HepG2 (cell line): ENCODE data around the gene CDH19.

ENCODE experiments used
- AFF4 ChIP-seq: sonication (generic); formaldehyde crosslinking; IDR thresholded peaks from 2 replicates; pipeline ENCODE4 v1.4.0; 2020; ENCODE audit warnings: missing genetic modification reagents
- CBFB ChIP-seq: sonication (generic); formaldehyde crosslinking; IDR thresholded peaks from 2 replicates; pipeline ENCODE4 v1.4.0; 2020; ENCODE audit warnings: missing genetic modification reagents
- CBX5 ChIP-seq: sonication (generic); formaldehyde crosslinking; IDR thresholded peaks from 2 replicates; pipeline ENCODE4 v1.4.0; 2020; ENCODE audit warnings: missing genetic modification reagents, borderline replicate concordance
- CTCF ChIP-seq: sonication (generic); formaldehyde crosslinking; IDR thresholded peaks from 2 replicates; pipeline ENCODE4 v1.5.0; 2020; ENCODE audit warnings: mild to moderate bottlenecking, missing genetic modification reagents, moderate library complexity
- FOXJ3 ChIP-seq: sonication (generic); formaldehyde crosslinking; IDR thresholded peaks from 2 replicates; pipeline ENCODE4 v1.4.0; 2020; ENCODE audit warnings: missing genetic modification reagents, mild to moderate bottlenecking, borderline replicate concordance
- KDM1A ChIP-seq: IDR thresholded peaks from 2 replicates; pipeline ENCODE4 v1.6.1; 2016; ENCODE audit warnings: missing compliant biosample characterization
- POLR2A ChIP-seq, 2 experiments: IDR thresholded peaks; 2 replicates each; pipeline ENCODE4 v1.6.1; 2011; ENCODE audit warnings: low read depth in 2 of 2, low read length in 2 of 2, mild to moderate bottlenecking in 1 of 2, moderate library complexity in 1 of 2; ENCODE audit not compliant: insufficient read depth in 1 of 2
- TCF12 ChIP-seq, 2 experiments: fragments of 450-650 bp in 1 of 2; sonication (generic) in 1 of 2; formaldehyde crosslinking in 1 of 2; IDR thresholded peaks; 2 replicates each; pipeline versions ENCODE4 v1.6.1 to v1.8.0; 2017 to 2022; ENCODE audit warnings: antibody characterized with exemption in 1 of 2, mild to moderate bottlenecking in 1 of 2, missing genetic modification reagents in 1 of 2, moderate library complexity in 1 of 2
- TCF7L2 ChIP-seq: IDR thresholded peaks from 2 replicates; pipeline ENCODE4 v1.6.1; 2011; ENCODE audit warnings: mild to moderate bottlenecking, low read depth, low read length, moderate library complexity
- ZBTB26 ChIP-seq: IDR thresholded peaks from 2 replicates; pipeline ENCODE4 v1.6.1; 2016; ENCODE audit warnings: missing compliant biosample characterization, missing genetic modification reagents, borderline replicate concordance
- ZFP36L1 ChIP-seq: sonication (generic); formaldehyde crosslinking; IDR thresholded peaks from 2 replicates; pipeline ENCODE4 v1.8.0; 2022; ENCODE audit warnings: mild to moderate bottlenecking, missing genetic modification reagents, moderate library complexity
- ZNF280D ChIP-seq: sonication (generic); formaldehyde crosslinking; IDR thresholded peaks from 2 replicates; pipeline ENCODE4 v1.5.1; 2020; ENCODE audit warnings: mild to moderate bottlenecking, missing genetic modification reagents
- TF ChIP-seq, protein P1 (sequence below): sonication (generic); formaldehyde crosslinking; IDR thresholded peaks from 2 replicates; pipeline ENCODE4 v1.5.1; 2020; ENCODE audit warnings: mild to moderate bottlenecking, missing genetic modification reagents, moderate library complexity

GRCh38 chr18:66562279-66562678 lies 41.6 kb downstream of the CDH19 start:
- no peak for TF ChIP-seq CBX5 (CRISPR knock-in tag)
- TF ChIP-seq TCF12 (IDR thresholded peaks at IDR 0.05) = no peak
- TF ChIP-seq TCF12 (CRISPR knock-in tag; IDR thresholded peaks at IDR 0.05) = no peak
- TF ChIP-seq AFF4 = no peak
- TF ChIP-seq KDM1A (CRISPR knock-in tag) = no peak
- TF ChIP-seq, protein P1, sequence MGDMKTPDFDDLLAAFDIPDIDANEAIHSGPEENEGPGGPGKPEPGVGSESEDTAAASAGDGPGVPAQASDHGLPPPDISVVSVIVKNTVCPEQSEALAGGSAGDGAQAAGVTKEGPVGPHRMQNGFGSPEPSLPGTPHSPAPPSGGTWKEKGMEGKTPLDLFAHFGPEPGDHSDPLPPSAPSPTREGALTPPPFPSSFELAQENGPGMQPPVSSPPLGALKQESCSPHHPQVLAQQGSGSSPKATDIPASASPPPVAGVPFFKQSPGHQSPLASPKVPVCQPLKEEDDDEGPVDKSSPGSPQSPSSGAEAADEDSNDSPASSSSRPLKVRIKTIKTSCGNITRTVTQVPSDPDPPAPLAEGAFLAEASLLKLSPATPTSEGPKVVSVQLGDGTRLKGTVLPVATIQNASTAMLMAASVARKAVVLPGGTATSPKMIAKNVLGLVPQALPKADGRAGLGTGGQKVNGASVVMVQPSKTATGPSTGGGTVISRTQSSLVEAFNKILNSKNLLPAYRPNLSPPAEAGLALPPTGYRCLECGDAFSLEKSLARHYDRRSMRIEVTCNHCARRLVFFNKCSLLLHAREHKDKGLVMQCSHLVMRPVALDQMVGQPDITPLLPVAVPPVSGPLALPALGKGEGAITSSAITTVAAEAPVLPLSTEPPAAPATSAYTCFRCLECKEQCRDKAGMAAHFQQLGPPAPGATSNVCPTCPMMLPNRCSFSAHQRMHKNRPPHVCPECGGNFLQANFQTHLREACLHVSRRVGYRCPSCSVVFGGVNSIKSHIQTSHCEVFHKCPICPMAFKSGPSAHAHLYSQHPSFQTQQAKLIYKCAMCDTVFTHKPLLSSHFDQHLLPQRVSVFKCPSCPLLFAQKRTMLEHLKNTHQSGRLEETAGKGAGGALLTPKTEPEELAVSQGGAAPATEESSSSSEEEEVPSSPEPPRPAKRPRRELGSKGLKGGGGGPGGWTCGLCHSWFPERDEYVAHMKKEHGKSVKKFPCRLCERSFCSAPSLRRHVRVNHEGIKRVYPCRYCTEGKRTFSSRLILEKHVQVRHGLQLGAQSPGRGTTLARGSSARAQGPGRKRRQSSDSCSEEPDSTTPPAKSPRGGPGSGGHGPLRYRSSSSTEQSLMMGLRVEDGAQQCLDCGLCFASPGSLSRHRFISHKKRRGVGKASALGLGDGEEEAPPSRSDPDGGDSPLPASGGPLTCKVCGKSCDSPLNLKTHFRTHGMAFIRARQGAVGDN = no peak
- no peak for TF ChIP-seq TCF7L2
- TF ChIP-seq ZBTB26 = no peak
- no peak for TF ChIP-seq POLR2A (IDR thresholded peaks at IDR 0.05; ENCODE audit: insufficient read depth in 1 of 2, low read depth in 2 of 2, low read length in 2 of 2)
- no peak for TF ChIP-seq CBFB (CRISPR knock-in tag)
- no peak for TF ChIP-seq CTCF
- no peak for TF ChIP-seq FOXJ3
- TF ChIP-seq ZNF280D (CRISPR knock-in tag) = no peak
- no peak for TF ChIP-seq ZFP36L1 (CRISPR knock-in tag)
